IMR-90 (cell line): ENCODE measurements around the gene OVCH1. TPM values are rescaled to one million over a fixed set of nuclear protein-coding genes. Genes with fewer than 3 reads are reported as not detected.

Source experiments
- ATAC-seq: fragments of 200-7000 bp; cut with Tn5 transposase; 2 replicates; pipeline ENCODE4 v1.9.1; 2020; ENCODE audit warnings: low read depth, mild to moderate bottlenecking, moderate library complexity
- BruUV-seq: library from RNA; stranded (reverse); fragments of 400-500 nt; replicated peaks from 2 replicates; lab custom pipeline; 2021; lab: Mats Ljungman, UMichigan
- CTCF ChIA-PET: fragments of 300-600 bp; formaldehyde crosslinking; extraction: SDS; loops from one replicate; lab custom pipeline; 2021; ENCODE audit warnings: antibody characterized with exemption; lab: Yijun Ruan, JAX
- POLR2A ChIA-PET: fragments of 300-600 bp; sonication (Branson Sonifier 250); formaldehyde crosslinking; loops from one replicate; lab custom pipeline; 2022; ENCODE audit warnings: antibody characterized with exemption; ENCODE audit not compliant: unreplicated experiment; lab: Charles Lee
- DNase-seq: peaks from one replicate; pipeline ENCODE4 v3.0.0; 2013
- H2AFZ ChIP-seq: replicated peaks from 2 replicates; pipeline ENCODE3; 2013; ENCODE audit warnings: low read length, mild to moderate bottlenecking; ENCODE audit not compliant: poor library complexity
- H2AK5ac ChIP-seq: 2 replicates; pipeline ENCODE4 v1.6.1; 2013; ENCODE audit warnings: low read depth, low read length, inconsistent platforms
- H2AK9ac ChIP-seq: replicated peaks from 2 replicates; pipeline ENCODE3; 2013; ENCODE audit warnings: mild to moderate bottlenecking, low read depth, low read length, moderate library complexity; ENCODE audit not compliant: poor library complexity
- H2BK120ac ChIP-seq: 2 replicates; pipeline ENCODE4 v1.6.1; 2013; ENCODE audit warnings: low read depth, low read length, inconsistent platforms
- H2BK15ac ChIP-seq: 3 replicates; pipeline ENCODE4 v1.6.1; 2013; ENCODE audit warnings: low read depth, low read length, inconsistent platforms
- H2BK20ac ChIP-seq: 2 replicates; pipeline ENCODE4 v1.6.1; 2013; ENCODE audit warnings: low read depth, mild to moderate bottlenecking, inconsistent platforms, low read length, moderate library complexity
- H2BK5ac ChIP-seq: 2 replicates; pipeline ENCODE4 v1.6.1; 2013; ENCODE audit warnings: mild to moderate bottlenecking, low read depth, low read length, inconsistent platforms; ENCODE audit not compliant: poor library complexity, severe bottlenecking
- H3K14ac ChIP-seq: replicated peaks from 2 replicates; pipeline ENCODE4 v1.6.1; 2013; ENCODE audit warnings: low read depth, low read length, inconsistent platforms
- H3K18ac ChIP-seq: 2 replicates; pipeline ENCODE4 v1.6.1; 2013; ENCODE audit warnings: low read depth, low read length, control low read depth
- H3K23ac ChIP-seq: 2 replicates; pipeline ENCODE4 v1.6.1; 2013; ENCODE audit warnings: low read depth, low read length, inconsistent platforms
- H3K27ac ChIP-seq: 2 replicates; pipeline ENCODE4 v1.5.1; 2013; ENCODE audit warnings: mild to moderate bottlenecking, control low read depth, low read length; ENCODE audit not compliant: insufficient read depth
- H3K27me3 ChIP-seq: 2 replicates; pipeline ENCODE4 v1.6.1; 2013; ENCODE audit warnings: low read length; ENCODE audit not compliant: control insufficient read depth, insufficient read depth
- H3K36me3 ChIP-seq: 2 replicates; pipeline ENCODE4 v1.6.1; 2013; ENCODE audit warnings: low read length, mixed read lengths; ENCODE audit not compliant: control insufficient read depth, insufficient read depth
- H3K4ac ChIP-seq: 2 replicates; pipeline ENCODE4 v1.6.1; 2013; ENCODE audit warnings: low read depth, low read length, inconsistent platforms
- H3K4me1 ChIP-seq: 2 replicates; pipeline ENCODE4 v1.6.1; 2013; ENCODE audit warnings: low read length, mixed read lengths; ENCODE audit not compliant: control insufficient read depth, insufficient read depth
- H3K4me2 ChIP-seq: 2 replicates; pipeline ENCODE4 v1.6.1; 2013; ENCODE audit warnings: low read depth, mild to moderate bottlenecking, control low read depth, low read length, moderate library complexity
- H3K4me3 ChIP-seq: 2 replicates; pipeline ENCODE4 v1.5.1; 2013; ENCODE audit warnings: low read depth, mild to moderate bottlenecking, control low read depth, low read length, moderate library complexity; ENCODE audit not compliant: insufficient read depth
- H3K56ac ChIP-seq: 2 replicates; pipeline ENCODE4 v1.6.1; 2013; ENCODE audit warnings: low read length, inconsistent platforms; ENCODE audit not compliant: insufficient read depth; ENCODE audit errors: extremely low read depth
- H3K79me1 ChIP-seq, 2 experiments: 2 replicates each; pipeline ENCODE4 v1.6.1; 2013; ENCODE audit warnings: low read length in 2 of 2, inconsistent platforms in 1 of 2, low read depth in 1 of 2
- H3K9ac ChIP-seq: 2 replicates; pipeline ENCODE4 v1.6.1; 2013; ENCODE audit warnings: low read depth, low read length, control low read depth
- H3K9me1 ChIP-seq: 2 replicates; pipeline ENCODE4 v1.6.1; 2013; ENCODE audit warnings: low read length, inconsistent platforms; ENCODE audit not compliant: insufficient read depth
- H3K9me3 ChIP-seq: 2 replicates; pipeline ENCODE4 v1.6.1; 2013; ENCODE audit warnings: low read length; ENCODE audit not compliant: control insufficient read depth, insufficient read depth
- H4K20me1 ChIP-seq: 2 replicates; pipeline ENCODE4 v1.6.1; 2013; ENCODE audit warnings: low read length, inconsistent platforms; ENCODE audit not compliant: insufficient read depth
- H4K5ac ChIP-seq: 2 replicates; pipeline ENCODE4 v1.6.1; 2013; ENCODE audit warnings: mild to moderate bottlenecking, low read depth, low read length, control low read depth
- H4K8ac ChIP-seq, 2 experiments: 2 replicates each; pipeline ENCODE4 v1.6.1; 2013; ENCODE audit warnings: low read depth in 2 of 2, low read length in 2 of 2, control low read depth in 1 of 2, inconsistent platforms in 1 of 2
- H4K91ac ChIP-seq: 2 replicates; pipeline ENCODE4 v1.6.1; 2013; ENCODE audit warnings: low read depth, low read length, inconsistent platforms; ENCODE audit not compliant: insufficient read depth
- BHLHE40 ChIP-seq: fragments of 150-350 bp; IDR thresholded peaks from 2 replicates; pipeline ENCODE4 v1.6.1; 2016; ENCODE audit warnings: mild to moderate bottlenecking, low read depth, low read length
- CEBPB ChIP-seq: IDR thresholded peaks from 2 replicates; pipeline ENCODE4 v1.6.1; 2012; ENCODE audit warnings: low read depth, low read length, improper control_type of control experiment
- CTCF ChIP-seq: conservative IDR thresholded peaks from 2 replicates; pipeline ENCODE4 v1.5.1; 2012; ENCODE audit warnings: mild to moderate bottlenecking, low read depth, low read length, improper control_type of control experiment
- MAZ ChIP-seq: IDR thresholded peaks from 2 replicates; pipeline ENCODE4 v1.6.1; 2012; ENCODE audit warnings: low read depth, mild to moderate bottlenecking, low read length, improper control_type of control experiment, moderate library complexity, borderline replicate concordance
- POLR2A ChIP-seq: IDR thresholded peaks from 2 replicates; pipeline ENCODE4 v1.6.1; 2012; ENCODE audit warnings: mild to moderate bottlenecking, low read depth, low read length
- USF2 ChIP-seq: fragments of 150-350 bp; IDR thresholded peaks from 2 replicates; pipeline ENCODE4 v1.6.1; 2017; ENCODE audit warnings: mild to moderate bottlenecking, antibody characterized with exemption, low read length, low read depth
- WGBS, 2 experiments: methylation state at CpG; one replicate each; pipeline versions ENCODE4 v1.1.5 to v1.1.7; 2013; ENCODE audit warnings: missing lambda C conversion rate in 2 of 2; ENCODE audit not compliant: insufficient read length in 1 of 2; ENCODE audit errors: extremely low coverage in 2 of 2; 5-methylcytosine and 5-hydroxymethylcytosine counted together
- dilution Hi-C: fragments of 300-500 bp; cut with HindIII; formaldehyde crosslinking; loops from one replicate; pipeline ENCODE4 v1.14.3; 2018; ENCODE audit warnings: low sequenced_read_pairs; ENCODE audit not compliant: unreplicated experiment
- in situ Hi-C: fragments of 300-500 bp; cut with MboI; formaldehyde crosslinking; loops from 3 replicates; pipeline ENCODE4 v1.14.3; 2019; ENCODE audit warnings: low sequenced_read_pairs, inconsistent platforms, mixed read lengths
- intact Hi-C: fragments of 100-400 bp; cut with micrococcal nuclease; formaldehyde crosslinking; loops from 2 replicates; pipeline ENCODE4 v1.10.0; 2022
- polyA plus RNA-seq, 3 experiments: library from polyadenylated mRNA; depleted of rRNA; stranded (reverse); fragments of >200 nt; gene quantifications; 2 replicates each; pipeline ENCODE4 v1.2.3, GENCODE V29; 2012; ENCODE audit warnings: low replicate concordance in 1 of 3
- total RNA-seq: library from RNA; depleted of rRNA; stranded (reverse); fragments of >200 nt; gene quantifications from 2 replicates; pipeline ENCODE4 v1.2.3, GENCODE V29; 2012

OVCH1 gene
- total and polyA plus RNA-seq, 2 of the 4 experiments (the other 2 are of a cell fraction), result 0.05 to 0.18 TPM

GRCh38 chr12:29510591-29511185 lies 13.2 kb upstream of the OVCH1 start:
- no peaks in the 10 kb centered on the region for H4K20me1 ChIP-seq
- no peak overlapping the region for H3K9ac ChIP-seq
- in situ Hi-C loops, result loop anchor here (25.0 kb wide), 1 partner anchor 1302 kb away; no protein-coding TSS in a partner anchor
- no peak overlapping the region for H3K14ac ChIP-seq
- no peak for ATAC-seq
- no peaks in the 10 kb centered on the region for H3K9me3 ChIP-seq
- H2AK5ac ChIP-seq, result no peak overlapping the region
- intact Hi-C loops, result loop anchor here (10.0 kb wide), 1 partner anchor 934 kb away; no protein-coding TSS in a partner anchor
- H2AFZ ChIP-seq, result no peak overlapping the region
- H3K79me1 ChIP-seq, result peaks cover 0 to 7% of the 10 kb centered on the region in 2 experiments; a peak in 2 of 4 replicates
- H3K36me3 ChIP-seq, result peaks cover 20% of the 10 kb centered on the region
- ChIA-PET CTCF (interaction anchor here (0.8 kb wide), 1 partner anchor 8 kb away, joined by 3 read pairs; no protein-coding TSS in a partner anchor), POLR2A (no interaction called here)
- H3K27ac ChIP-seq, result no peak overlapping the region
- H2BK120ac ChIP-seq, result no peak overlapping the region
- H2BK20ac ChIP-seq, result no peak overlapping the region
- H2BK15ac ChIP-seq, result no peak overlapping the region
- no peak overlapping the region for H3K56ac ChIP-seq
- dilution Hi-C loops, result no loop called here
- H3K9me1 ChIP-seq, result peaks cover 11% of the 10 kb centered on the region; the same call in 1 of the 2 replicates
- H4K91ac ChIP-seq, result no peak overlapping the region
- H2BK5ac ChIP-seq, result no peak overlapping the region
- no peak overlapping the region for H4K8ac ChIP-seq
- no peak overlapping the region for H3K4ac ChIP-seq
- WGBS, 2 experiments, result 73% methylated on average over 4 of the region's 6 CpGs; no CpG with 5 or more reads in 1 of the 2 experiments
- no peak overlapping the region for H3K23ac ChIP-seq
- H3K27me3 ChIP-seq, result no peaks in the 10 kb centered on the region
- H2AK9ac ChIP-seq, result no peak overlapping the region
- BruUV-seq, result no TSS peak
- no peak overlapping the region for H4K5ac ChIP-seq
- H3K18ac ChIP-seq, result no peak overlapping the region
- no peak for DNase-seq
- peaks cover 3% of the 10 kb centered on the region; the same call in 1 of the 2 replicates for H3K4me1 ChIP-seq
- no peak overlapping the region for H3K4me3 ChIP-seq
- TF ChIP-seq CEBPB, result no peak
- TF ChIP-seq POLR2A, result no peak
- TF ChIP-seq CTCF, result no peak
- TF ChIP-seq USF2, result no peak
- TF ChIP-seq BHLHE40, result no peak
- TF ChIP-seq MAZ, result no peak
- no peak overlapping the region for H3K4me2 ChIP-seq
